ENCODE measurements around the gene FBXO24.

DNA sequence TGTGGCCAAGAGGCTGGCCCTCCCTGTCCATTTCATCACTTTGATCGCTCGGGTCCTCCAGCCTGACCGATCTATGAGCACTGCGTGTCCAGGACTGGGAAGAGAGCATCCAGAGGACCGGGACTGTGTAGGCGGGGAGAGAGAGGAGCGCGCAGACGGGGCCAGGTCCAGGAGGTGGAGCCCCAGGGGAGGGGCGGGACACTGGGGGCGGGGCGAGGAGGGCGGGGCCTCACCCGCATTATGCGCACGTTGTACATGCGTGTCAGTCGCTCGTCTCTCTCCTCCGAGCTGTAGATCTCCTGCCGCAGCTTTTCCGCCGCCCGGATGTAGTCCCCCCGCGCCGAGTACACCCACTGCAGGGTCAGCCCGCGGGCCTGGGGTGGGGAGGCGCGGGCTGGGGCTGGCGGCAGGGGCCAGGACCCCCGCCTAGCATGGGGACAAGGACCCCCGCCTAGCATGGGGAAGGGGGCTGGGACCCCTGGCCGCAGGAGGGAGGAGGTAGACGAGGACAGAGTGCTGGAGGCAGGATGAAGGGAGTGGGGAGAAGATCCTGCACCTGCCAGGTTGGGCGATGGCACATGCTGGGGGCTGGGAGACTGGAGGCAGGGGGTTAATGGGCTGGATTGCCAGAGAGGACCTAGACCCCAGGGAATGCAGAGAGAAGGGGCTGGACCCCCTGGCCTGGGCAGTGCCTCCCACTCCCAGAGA, 40.6 kb downstream of the FBXO24 start:
- TF ChIP-seq, protein P1, sequence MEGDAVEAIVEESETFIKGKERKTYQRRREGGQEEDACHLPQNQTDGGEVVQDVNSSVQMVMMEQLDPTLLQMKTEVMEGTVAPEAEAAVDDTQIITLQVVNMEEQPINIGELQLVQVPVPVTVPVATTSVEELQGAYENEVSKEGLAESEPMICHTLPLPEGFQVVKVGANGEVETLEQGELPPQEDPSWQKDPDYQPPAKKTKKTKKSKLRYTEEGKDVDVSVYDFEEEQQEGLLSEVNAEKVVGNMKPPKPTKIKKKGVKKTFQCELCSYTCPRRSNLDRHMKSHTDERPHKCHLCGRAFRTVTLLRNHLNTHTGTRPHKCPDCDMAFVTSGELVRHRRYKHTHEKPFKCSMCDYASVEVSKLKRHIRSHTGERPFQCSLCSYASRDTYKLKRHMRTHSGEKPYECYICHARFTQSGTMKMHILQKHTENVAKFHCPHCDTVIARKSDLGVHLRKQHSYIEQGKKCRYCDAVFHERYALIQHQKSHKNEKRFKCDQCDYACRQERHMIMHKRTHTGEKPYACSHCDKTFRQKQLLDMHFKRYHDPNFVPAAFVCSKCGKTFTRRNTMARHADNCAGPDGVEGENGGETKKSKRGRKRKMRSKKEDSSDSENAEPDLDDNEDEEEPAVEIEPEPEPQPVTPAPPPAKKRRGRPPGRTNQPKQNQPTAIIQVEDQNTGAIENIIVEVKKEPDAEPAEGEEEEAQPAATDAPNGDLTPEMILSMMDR (IDR thresholded peaks at IDR 0.05): no peak
- no peak for TF ChIP-seq EZH2 (IDR thresholded peaks at IDR 0.05)
- no peak for TF ChIP-seq EZH2phosphoT487 (IDR thresholded peaks at IDR 0.05)
